Anterior cingulate cortex (tissue), 58 donors: Measurements from ENCODE around the gene LBHD2.

Experiments
- DNase-seq, 58 donors: peaks; one replicate each; lab custom pipeline; 2025; lab: John Stamatoyannopoulos, UW

LBHD2 gene

DNA sequence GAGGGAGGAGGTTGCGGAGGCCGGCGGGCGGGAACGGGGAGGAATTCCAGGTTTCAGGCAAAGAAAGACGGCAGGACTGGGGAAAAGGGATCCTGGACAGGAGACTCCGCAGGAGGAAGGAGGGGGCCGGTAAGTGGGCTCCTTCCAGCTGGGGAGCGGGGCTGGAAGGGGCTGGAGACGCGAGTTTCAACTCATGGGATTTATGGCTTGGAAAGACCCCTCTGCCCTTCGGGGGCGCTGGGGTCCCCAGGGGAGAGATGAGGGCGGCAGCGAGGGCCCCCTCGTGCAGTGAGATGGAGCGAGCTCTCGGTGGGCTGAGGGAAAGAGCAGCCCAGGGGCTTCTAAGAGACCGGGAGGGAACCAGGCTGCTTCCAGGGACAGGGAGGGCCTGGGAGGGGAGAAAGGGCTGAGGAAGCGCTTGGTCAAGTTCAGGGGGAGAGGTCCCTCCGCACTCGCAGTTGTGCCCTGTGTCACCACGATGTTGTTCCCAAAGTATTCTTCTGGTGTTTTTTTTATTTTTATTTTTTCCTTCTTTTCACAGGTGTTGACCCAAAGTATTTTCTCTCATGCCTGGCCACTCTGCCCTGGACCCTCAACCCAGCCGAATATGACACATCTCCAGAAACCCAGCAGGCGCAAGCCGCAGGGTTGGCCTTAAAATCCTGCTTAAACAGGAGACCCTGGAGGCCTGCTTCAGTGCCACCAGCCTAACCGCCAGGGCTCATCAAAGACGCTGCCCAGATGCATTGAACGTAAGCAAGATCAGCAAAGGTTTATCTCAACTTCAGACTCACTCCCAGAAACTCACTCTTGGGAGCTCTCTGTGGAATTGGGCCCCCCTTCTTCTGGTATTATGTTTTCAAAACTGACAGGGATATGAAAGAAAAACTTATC, 55.4 kb downstream of the LBHD2 start:
- no peak for DNase-seq
